ENCODE data around the gene EYS.
"Not testable (repeated sequence)": the region's sequence is repeated elsewhere in the genome, so short reads cannot be mapped to it uniquely, and the experiment has no call there.

Gene EYS

GRCh38 chr6:64255000-64255399 lies 1452.0 kb downstream of the EYS start:
- DNase-seq: no peak

- no peak for DNase-seq
These were observed 1452.5 kb downstream of the EYS start for GRCh38 chr6:64254558-64254957.

- DNase-seq: no peak
These were observed 1454.8 kb downstream of the EYS start for GRCh38 chr6:64252256-64252655.

- DNase-seq: no peak
These were observed 1456.9 kb downstream of the EYS start for GRCh38 chr6:64250126-64250525.

GRCh38 chr6:64249115-64249514 lies 1457.9 kb downstream of the EYS start:
- no peak for DNase-seq

GRCh38 chr6:64243618-64244017 lies 1463.4 kb downstream of the EYS start:
- no peak for DNase-seq

- DNase-seq: not testable (repeated sequence)
These were observed 1468.1 kb downstream of the EYS start for GRCh38 chr6:64238908-64239307.

GRCh38 chr6:64238071-64238470 lies 1469.0 kb downstream of the EYS start:
- DNase-seq: no peak

GRCh38 chr6:64233746-64234145 lies 1473.3 kb downstream of the EYS start:
- no peak for DNase-seq

- no peak for DNase-seq
These were observed 1475.1 kb downstream of the EYS start for GRCh38 chr6:64231928-64232327.

- no peak for DNase-seq
These were observed 1476.5 kb downstream of the EYS start for GRCh38 chr6:64230530-64230929.

GRCh38 chr6:64227863-64228262 lies 1479.2 kb downstream of the EYS start:
- no peak for DNase-seq

GRCh38 chr6:64225503-64225902 lies 1481.5 kb downstream of the EYS start:
- no peak for DNase-seq

- DNase-seq: no peak
These were observed 1482.2 kb downstream of the EYS start for GRCh38 chr6:64224819-64225218.

- no peak for DNase-seq
These were observed 1485.2 kb downstream of the EYS start for GRCh38 chr6:64221776-64222175.

GRCh38 chr6:64220801-64221200 lies 1486.2 kb downstream of the EYS start:
- no peak for DNase-seq

GRCh38 chr6:64217721-64218620 lies 1489.1 kb downstream of the EYS start:
- DNase-seq: no peak

GRCh38 chr6:64214373-64214772 lies 1492.7 kb downstream of the EYS start:
- no peak for DNase-seq

GRCh38 chr6:64213697-64214096 lies 1493.3 kb downstream of the EYS start:
- no peak for DNase-seq

- DNase-seq: no peak
These were observed 1509.8 kb downstream of the EYS start for GRCh38 chr6:64197246-64197645.

- DNase-seq: no peak
These were observed 1520.4 kb downstream of the EYS start for GRCh38 chr6:64186592-64186991.

GRCh38 chr6:64185621-64186020 lies 1521.4 kb downstream of the EYS start:
- no peak for DNase-seq

GRCh38 chr6:64175296-64175695 lies 1531.7 kb downstream of the EYS start:
- no peak for DNase-seq
